Trophoblast cell (in vitro differentiated cells and primary cell): ENCODE measurements around the gene NANOS3.
A peak's percentile ranks its signal among the peaks of the same experiment; 100 is the strongest.

ENCODE experiments used
- DNase-seq, 2 donors: peaks; one replicate each; pipeline ENCODE4 v3.0.0-alpha.2; 2016
- H2AFZ ChIP-seq: 2 replicates; pipeline ENCODE4 v1.6.1; 2013; ENCODE audit warnings: low read length, moderate library complexity, mild to moderate bottlenecking; ENCODE audit not compliant: insufficient read depth, poor library complexity
- H2AK5ac ChIP-seq: 2 replicates; pipeline ENCODE4 v1.6.1; 2013; ENCODE audit warnings: mild to moderate bottlenecking, low read length
- H2BK120ac ChIP-seq: 2 replicates; pipeline ENCODE4 v1.6.1; 2013; ENCODE audit warnings: low read length, mild to moderate bottlenecking, moderate library complexity; ENCODE audit not compliant: insufficient read depth, poor library complexity
- H2BK12ac ChIP-seq: 2 replicates; pipeline ENCODE4 v1.6.1; 2013; ENCODE audit warnings: mild to moderate bottlenecking, low read length, moderate library complexity
- H2BK5ac ChIP-seq: 2 replicates; pipeline ENCODE4 v1.6.1; 2013; ENCODE audit warnings: low read length, low read depth, moderate library complexity, mild to moderate bottlenecking; ENCODE audit not compliant: poor library complexity
- H3K14ac ChIP-seq: 2 replicates; pipeline ENCODE4 v1.6.1; 2013; ENCODE audit warnings: mild to moderate bottlenecking, low read length
- H3K18ac ChIP-seq: 2 replicates; pipeline ENCODE4 v1.6.1; 2013; ENCODE audit warnings: mild to moderate bottlenecking, low read length
- H3K23ac ChIP-seq: 2 replicates; pipeline ENCODE4 v1.6.1; 2013; ENCODE audit warnings: low read length
- H3K27ac ChIP-seq: 2 replicates; pipeline ENCODE4 v1.5.1; 2013; ENCODE audit warnings: low read depth, mild to moderate bottlenecking, inconsistent platforms, low read length, moderate library complexity
- H3K27me3 ChIP-seq: 2 replicates; pipeline ENCODE4 v1.6.1; 2013; ENCODE audit warnings: inconsistent platforms, mild to moderate bottlenecking, low read length, moderate library complexity; ENCODE audit not compliant: insufficient read depth
- H3K36me3 ChIP-seq, 2 experiments: 1 replicate in 1 of 2; 2 replicates in 1 of 2; pipeline ENCODE4 v1.6.1; 2013; ENCODE audit warnings: low read length in 2 of 2, mild to moderate bottlenecking in 2 of 2, moderate library complexity in 1 of 2; ENCODE audit not compliant: insufficient read depth in 2 of 2, control insufficient read depth in 1 of 2
- H3K4ac ChIP-seq: 2 replicates; pipeline ENCODE4 v1.6.1; 2013; ENCODE audit warnings: low read depth, mild to moderate bottlenecking, low read length, moderate library complexity
- H3K4me1 ChIP-seq, 2 experiments: 1 replicate in 1 of 2; 2 replicates in 1 of 2; pipeline ENCODE4 v1.6.1; 2013; ENCODE audit warnings: low read length in 2 of 2, mild to moderate bottlenecking in 2 of 2, moderate library complexity in 1 of 2; ENCODE audit not compliant: insufficient read depth in 2 of 2, control insufficient read depth in 1 of 2
- H3K4me2 ChIP-seq: 2 replicates; pipeline ENCODE4 v1.6.1; 2013; ENCODE audit warnings: inconsistent platforms, mild to moderate bottlenecking, low read length, moderate library complexity
- H3K4me3 ChIP-seq: 2 replicates; pipeline ENCODE4 v1.5.1; 2013; ENCODE audit warnings: mild to moderate bottlenecking, low read depth, low read length, inconsistent platforms
- H3K79me1 ChIP-seq: one replicate; pipeline ENCODE4 v1.6.1; 2013; ENCODE audit warnings: low read length
- H3K79me2 ChIP-seq: 2 replicates; pipeline ENCODE4 v1.6.1; 2013; ENCODE audit warnings: low read length, mild to moderate bottlenecking; ENCODE audit not compliant: control insufficient read depth, insufficient read depth, poor library complexity
- H3K9ac ChIP-seq: 2 replicates; pipeline ENCODE4 v1.6.1; 2013; ENCODE audit warnings: mild to moderate bottlenecking, low read length
- H3K9me3 ChIP-seq: 2 replicates; pipeline ENCODE4 v1.6.1; 2013; ENCODE audit warnings: low read depth, mild to moderate bottlenecking, control low read depth, inconsistent platforms, low read length; ENCODE audit not compliant: insufficient read depth
- H4K12ac ChIP-seq: 2 replicates; pipeline ENCODE4 v1.6.1; 2013; ENCODE audit warnings: low read depth, mild to moderate bottlenecking, low read length, moderate library complexity
- H4K8ac ChIP-seq: 2 replicates; pipeline ENCODE4 v1.6.1; 2013; ENCODE audit warnings: low read depth, mild to moderate bottlenecking, low read length, moderate library complexity
- H4K91ac ChIP-seq: one replicate; pipeline ENCODE4 v1.6.1; 2013; ENCODE audit warnings: low read depth, mild to moderate bottlenecking, low read length, moderate library complexity
- WGBS: extraction: QIAGEN DNeasy Blood & Tissue Kit; methylation state at CpG from one replicate; pipeline ENCODE4 v1.1.7; 2013; ENCODE audit warnings: missing lambda C conversion rate; ENCODE audit not compliant: insufficient read length, insufficient coverage; ENCODE audit errors: extremely low coverage; 5-methylcytosine and 5-hydroxymethylcytosine counted together

The NANOS3 gene

DNA sequence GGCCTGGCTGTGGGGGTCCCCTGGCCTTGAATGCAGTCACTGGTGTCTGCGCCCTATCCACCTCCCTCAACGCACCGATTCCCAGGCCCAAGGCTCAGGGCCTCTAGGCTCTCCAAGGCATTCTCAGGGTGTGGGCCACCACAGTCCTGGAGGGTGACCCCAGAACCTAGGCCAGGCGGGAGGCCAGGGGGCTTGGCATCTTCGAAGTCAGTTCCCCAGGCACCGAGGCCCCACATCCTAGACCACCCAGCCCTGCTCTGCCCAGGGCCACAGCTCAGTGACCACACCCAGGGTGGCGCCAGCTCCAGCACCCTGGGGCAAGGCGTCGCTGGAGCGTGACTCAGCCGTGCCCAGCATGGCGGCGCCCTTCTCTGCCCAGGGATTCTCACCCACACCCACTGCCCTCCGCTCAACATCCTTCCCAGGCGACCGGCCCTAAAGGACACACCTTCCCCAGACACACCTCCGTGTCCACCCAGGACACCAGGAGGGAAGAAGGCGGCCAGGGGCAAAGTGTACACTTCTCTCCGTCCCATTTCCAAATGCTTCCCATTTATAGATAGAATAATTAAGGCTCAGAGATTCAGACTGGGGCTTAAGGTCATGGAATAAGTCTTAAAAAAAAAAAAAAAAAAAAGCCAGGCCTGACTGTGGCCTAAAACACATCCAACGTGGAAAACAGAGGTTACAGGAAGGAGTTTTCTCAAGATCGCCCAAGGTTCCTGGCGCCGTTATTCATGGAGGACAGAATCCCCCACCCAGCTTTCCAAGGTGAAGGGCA lies 36.4 kb upstream of the NANOS3 start:
- peak overlapping the region; percentile 50 for H3K14ac ChIP-seq
- H3K36me3 ChIP-seq, result peaks cover 52% of the 10 kb centered on the region in 2 experiments
- H3K79me1 ChIP-seq, result peaks cover 48% of the 10 kb centered on the region
- peak overlapping the region; percentile 27 for H4K12ac ChIP-seq
- H3K9me3 ChIP-seq, result peaks cover 2% of the 10 kb centered on the region
- WGBS, result no CpG with 5 or more reads among the region's 23 CpGs
- peak overlapping the region; percentile 7 for H2BK5ac ChIP-seq
- peak overlapping the region; percentile 87 for H3K9ac ChIP-seq
- no peak overlapping the region for H2AFZ ChIP-seq
- peak overlapping the region; percentile 55 for H3K18ac ChIP-seq
- peak overlapping the region; percentile 33 for H4K8ac ChIP-seq
- peak overlapping the region; percentile 85 for H3K27ac ChIP-seq
- no peaks in the 10 kb centered on the region for H3K27me3 ChIP-seq
- H3K79me2 ChIP-seq, result peaks cover 51% of the 10 kb centered on the region
- H2BK12ac ChIP-seq, result no peak overlapping the region
- H4K91ac ChIP-seq, result peak overlapping the region; percentile 3
- peak overlapping the region; percentile 98 for H3K4ac ChIP-seq
- H2AK5ac ChIP-seq, result no peak overlapping the region
- peaks cover 49 to 55% of the 10 kb centered on the region in 2 experiments for H3K4me1 ChIP-seq
- peak overlapping the region; percentile 13 for H2BK120ac ChIP-seq
- peak overlapping the region; percentile 97 for H3K4me3 ChIP-seq
- DNase-seq, result peak; percentile 83 to 84
- H3K23ac ChIP-seq, result no peak overlapping the region
- H3K4me2 ChIP-seq, result peak overlapping the region; percentile 97

DNA sequence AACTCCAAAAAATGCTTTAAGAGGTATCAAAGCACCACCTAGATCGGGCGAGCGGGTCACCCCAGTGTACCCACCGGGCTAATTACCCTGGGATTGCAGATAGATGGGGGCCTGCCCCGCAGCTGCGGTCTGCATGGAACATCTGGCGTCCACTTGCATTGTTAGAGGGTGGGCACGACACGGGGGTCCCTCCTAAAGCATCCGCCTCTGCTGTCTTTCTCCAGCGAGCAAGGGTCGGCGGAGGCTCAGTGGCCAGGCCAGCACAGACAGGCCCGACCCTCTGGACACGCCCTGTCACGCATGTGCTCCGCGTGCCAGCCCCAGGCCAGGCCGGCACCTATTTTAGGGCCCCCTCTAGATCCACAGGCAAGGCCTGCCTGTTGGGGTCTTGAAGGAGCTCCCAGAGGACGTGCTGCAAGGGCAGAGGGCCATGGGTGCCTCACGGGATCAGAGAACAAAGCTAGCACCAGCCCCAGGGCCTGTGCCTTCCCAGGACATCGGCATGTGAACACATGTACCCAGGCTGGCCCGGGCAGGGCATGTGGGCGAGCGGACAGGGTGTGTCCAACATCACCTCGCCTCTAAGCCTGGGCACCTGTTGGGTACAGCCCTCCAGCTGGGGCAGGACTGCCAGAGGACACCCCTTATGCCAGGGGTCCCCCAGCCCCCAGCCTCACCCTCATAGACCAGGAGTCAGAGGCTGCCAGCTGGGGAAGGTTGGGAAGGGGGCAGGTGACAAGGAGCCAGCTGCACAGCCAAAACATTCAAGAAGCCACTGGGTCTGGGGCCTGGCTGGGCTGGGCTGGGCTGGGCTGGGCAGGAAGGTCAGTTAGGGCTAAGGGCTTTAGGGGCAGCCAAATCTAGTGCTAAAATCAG lies 35.6 kb upstream of the NANOS3 start:
- Histone ChIP-seq H2BK5ac (peak overlapping the region; percentile 28), H3K27ac (peak overlapping the region; percentile 85), H3K79me1 (peaks cover 55% of the 10 kb centered on the region), H3K9ac (peak overlapping the region; percentile 87), H2AK5ac (no peak overlapping the region), H2BK12ac (no peak overlapping the region), H4K8ac (peak overlapping the region; percentile 10), H3K4me2 (peak overlapping the region; percentile 97), H3K18ac (peak overlapping the region; percentile 10), H2BK120ac (peak overlapping the region; percentile 9), H3K79me2 (peaks cover 53% of the 10 kb centered on the region), H3K4ac (peak overlapping the region; percentile 97), H3K9me3 (no peaks in the 10 kb centered on the region), H3K23ac (no peak overlapping the region), H3K4me1 (peaks cover 51 to 54% of the 10 kb centered on the region in 2 experiments), H3K4me3 (peak overlapping the region; percentile 97), H2AFZ (no peak overlapping the region), H3K14ac (peak overlapping the region; percentile 4), H4K12ac (no peak overlapping the region), H4K91ac (peak overlapping the region; percentile 4), H3K36me3 (peaks cover 43 to 44% of the 10 kb centered on the region in 2 experiments), H3K27me3 (no peaks in the 10 kb centered on the region)
- DNase-seq, result peak; percentile 54 to 65
- WGBS, result no CpG with 5 or more reads among the region's 26 CpGs

DNA sequence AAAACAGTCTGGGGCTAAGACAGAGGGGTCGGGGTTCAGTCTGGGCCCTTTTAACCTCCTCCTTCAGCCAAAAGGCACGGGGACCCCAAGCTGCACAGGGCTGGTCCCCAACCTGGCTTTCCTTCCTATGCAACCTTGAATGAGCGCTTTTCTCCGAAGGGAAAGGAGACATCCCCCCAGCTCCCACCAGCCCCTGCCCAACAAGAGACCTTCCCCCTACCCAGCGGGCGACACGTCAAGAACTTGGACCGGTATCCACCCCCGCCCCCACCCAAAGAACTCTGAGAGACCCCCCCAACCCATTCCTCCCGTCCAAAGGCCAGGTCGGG lies 35.0 kb upstream of the NANOS3 start:
- peak overlapping the region; percentile 94 for H3K9ac ChIP-seq
- peak overlapping the region; percentile 97 for H3K4ac ChIP-seq
- H3K18ac ChIP-seq, result no peak overlapping the region
- H3K23ac ChIP-seq, result no peak overlapping the region
- H4K8ac ChIP-seq, result no peak overlapping the region
- H4K12ac ChIP-seq, result no peak overlapping the region
- peaks cover 53% of the 10 kb centered on the region for H3K79me2 ChIP-seq
- peak overlapping the region; percentile 4 for H3K14ac ChIP-seq
- no peak overlapping the region for H2AK5ac ChIP-seq
- no peak overlapping the region for H2BK12ac ChIP-seq
- H3K36me3 ChIP-seq, result peaks cover 37 to 38% of the 10 kb centered on the region in 2 experiments
- no peak overlapping the region for H2AFZ ChIP-seq
- H4K91ac ChIP-seq, result no peak overlapping the region
- H3K4me2 ChIP-seq, result peak overlapping the region; percentile 97
- no peaks in the 10 kb centered on the region for H3K27me3 ChIP-seq
- H2BK120ac ChIP-seq, result no peak overlapping the region
- H3K79me1 ChIP-seq, result peaks cover 61% of the 10 kb centered on the region
- DNase-seq, result peak; percentile 24 to 56
- H2BK5ac ChIP-seq, result peak overlapping the region; percentile 93
- H3K9me3 ChIP-seq, result no peaks in the 10 kb centered on the region
- peak overlapping the region; percentile 85 for H3K27ac ChIP-seq
- H3K4me1 ChIP-seq, result peaks cover 55% of the 10 kb centered on the region in 2 experiments
- no CpG with 5 or more reads among the region's 11 CpGs for WGBS
- H3K4me3 ChIP-seq, result peak overlapping the region; percentile 97

DNA sequence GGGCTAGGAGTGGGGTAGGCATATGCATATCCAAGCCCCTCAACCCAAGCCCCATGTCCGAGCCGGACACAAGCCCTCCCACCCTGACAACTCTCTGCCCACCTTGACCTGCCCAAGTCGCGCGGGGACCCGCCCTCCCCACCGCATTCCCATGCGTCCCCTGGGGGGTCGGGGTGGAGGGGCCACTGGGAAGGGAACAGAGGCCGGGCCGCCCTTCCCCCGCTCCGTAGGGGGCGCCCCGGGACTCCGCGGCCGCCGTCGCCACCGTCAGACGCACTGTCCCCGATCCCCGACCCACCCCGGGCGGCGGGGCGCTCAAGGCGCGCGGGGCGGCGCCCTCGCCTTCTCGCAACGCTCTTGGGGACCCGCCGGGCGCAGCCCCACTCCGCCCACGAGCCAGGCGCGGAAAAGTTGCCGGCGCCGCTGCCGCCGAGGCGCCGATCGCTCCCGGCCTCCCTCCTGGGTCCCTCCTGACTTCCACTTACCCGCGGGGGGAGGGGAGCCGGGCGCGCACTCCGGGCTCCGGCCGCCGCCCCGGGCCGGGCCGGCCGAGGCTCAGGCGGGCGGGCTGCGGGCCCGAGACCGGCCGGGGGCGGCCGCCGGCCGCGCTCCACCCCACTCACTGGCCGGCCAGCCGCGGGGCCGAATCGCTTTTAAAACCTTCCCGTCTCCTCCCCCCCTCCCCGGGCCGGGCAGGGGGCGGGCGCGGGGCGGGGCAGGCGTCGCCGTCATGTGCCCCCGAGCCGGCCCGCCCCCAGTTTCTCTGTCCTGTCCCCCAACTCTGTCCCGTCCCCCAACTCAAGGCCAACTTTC lies 34.4 kb upstream of the NANOS3 start:
- H3K4me3 ChIP-seq, result peak overlapping the region; percentile 97
- peak; percentile 56 to 71 for DNase-seq
- peak overlapping the region; percentile 80 for H4K8ac ChIP-seq
- peak overlapping the region; percentile 99 for H2BK5ac ChIP-seq
- H3K4me1 ChIP-seq, result peaks cover 54 to 56% of the 10 kb centered on the region in 2 experiments
- H3K27ac ChIP-seq, result peak overlapping the region; percentile 85
- peak overlapping the region; percentile 80 for H2AK5ac ChIP-seq
- H3K27me3 ChIP-seq, result no peaks in the 10 kb centered on the region
- H3K36me3 ChIP-seq, result peaks cover 32 to 33% of the 10 kb centered on the region in 2 experiments
- H3K9me3 ChIP-seq, result no peaks in the 10 kb centered on the region
- H3K79me2 ChIP-seq, result peaks cover 55% of the 10 kb centered on the region
- peak overlapping the region; percentile 97 for H3K18ac ChIP-seq
- peak overlapping the region; percentile 99 for H3K4me2 ChIP-seq
- peak overlapping the region; percentile 91 for H2BK12ac ChIP-seq
- peak overlapping the region; percentile 89 for H4K12ac ChIP-seq
- H3K4ac ChIP-seq, result peak overlapping the region; percentile 97
- peak overlapping the region; percentile 95 for H2BK120ac ChIP-seq
- H2AFZ ChIP-seq, result peak overlapping the region; percentile 87
- H3K23ac ChIP-seq, result no peak overlapping the region
- peak overlapping the region; percentile 96 for H3K14ac ChIP-seq
- H3K79me1 ChIP-seq, result peaks cover 67% of the 10 kb centered on the region
- peak overlapping the region; percentile 94 for H3K9ac ChIP-seq
- no CpG with 5 or more reads among the region's 95 CpGs for WGBS
- H4K91ac ChIP-seq, result peak overlapping the region; percentile 98
